Coronary artery (tissue), 2 donors: ENCODE results near the gene CDHR2.

Experiments
- DNase-seq: peaks from one replicate; pipeline ENCODE4 v3.0.0-alpha.2; 2017; ENCODE audit warnings: low spot score
- H3K27ac ChIP-seq, 2 donors: fragments of 200-600 bp; sonication (generic); one replicate each; pipeline ENCODE4 v1.5.1; 2016 to 2019
- H3K4me3 ChIP-seq: fragments of 200-600 bp; sonication (generic); 2 replicates; pipeline ENCODE4 v1.5.1; 2016; ENCODE audit warnings: mild to moderate bottlenecking, moderate library complexity
- TF ChIP-seq, protein P1 (sequence below): fragments of 200-600 bp; sonication (generic); IDR thresholded peaks from one replicate; pipeline ENCODE4 v1.5.1; 2019; ENCODE audit warnings: antibody characterized with exemption

Gene CDHR2

DNA sequence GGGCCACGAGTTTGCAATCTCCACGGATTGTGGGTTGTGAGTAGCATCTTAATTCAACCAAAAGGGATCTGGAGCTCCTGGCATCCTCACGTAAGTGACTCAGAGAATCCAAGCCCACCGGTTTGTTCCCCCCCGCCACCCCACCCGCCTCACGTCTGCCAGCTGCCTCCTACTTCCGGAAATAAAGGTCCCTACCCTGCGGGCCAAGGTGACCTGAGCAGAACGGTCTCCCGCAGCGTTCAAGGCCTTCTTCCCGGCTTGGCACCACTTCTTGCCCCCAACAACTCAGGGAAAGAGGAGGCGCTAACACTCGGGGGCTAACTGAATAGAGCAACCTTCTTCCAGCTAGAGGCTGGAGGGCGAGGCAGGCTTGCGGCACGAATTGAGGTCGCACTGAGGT is 69.6 kb downstream of the CDHR2 start:
- peak overlapping the region; percentile 46 for H3K4me3 ChIP-seq
- TF ChIP-seq, protein P1, sequence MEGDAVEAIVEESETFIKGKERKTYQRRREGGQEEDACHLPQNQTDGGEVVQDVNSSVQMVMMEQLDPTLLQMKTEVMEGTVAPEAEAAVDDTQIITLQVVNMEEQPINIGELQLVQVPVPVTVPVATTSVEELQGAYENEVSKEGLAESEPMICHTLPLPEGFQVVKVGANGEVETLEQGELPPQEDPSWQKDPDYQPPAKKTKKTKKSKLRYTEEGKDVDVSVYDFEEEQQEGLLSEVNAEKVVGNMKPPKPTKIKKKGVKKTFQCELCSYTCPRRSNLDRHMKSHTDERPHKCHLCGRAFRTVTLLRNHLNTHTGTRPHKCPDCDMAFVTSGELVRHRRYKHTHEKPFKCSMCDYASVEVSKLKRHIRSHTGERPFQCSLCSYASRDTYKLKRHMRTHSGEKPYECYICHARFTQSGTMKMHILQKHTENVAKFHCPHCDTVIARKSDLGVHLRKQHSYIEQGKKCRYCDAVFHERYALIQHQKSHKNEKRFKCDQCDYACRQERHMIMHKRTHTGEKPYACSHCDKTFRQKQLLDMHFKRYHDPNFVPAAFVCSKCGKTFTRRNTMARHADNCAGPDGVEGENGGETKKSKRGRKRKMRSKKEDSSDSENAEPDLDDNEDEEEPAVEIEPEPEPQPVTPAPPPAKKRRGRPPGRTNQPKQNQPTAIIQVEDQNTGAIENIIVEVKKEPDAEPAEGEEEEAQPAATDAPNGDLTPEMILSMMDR, result no peak
- H3K27ac ChIP-seq, result no peak overlapping the region
- no peak for DNase-seq

- Histone ChIP-seq H3K27ac (no peak overlapping the region), H3K4me3 (peak overlapping the region; percentile 46)
- TF ChIP-seq, protein P1, result no peak
- no peak for DNase-seq
Observed at GRCh38 chr5:176619203-176619568, 70.0 kb downstream of the CDHR2 start.

DNA sequence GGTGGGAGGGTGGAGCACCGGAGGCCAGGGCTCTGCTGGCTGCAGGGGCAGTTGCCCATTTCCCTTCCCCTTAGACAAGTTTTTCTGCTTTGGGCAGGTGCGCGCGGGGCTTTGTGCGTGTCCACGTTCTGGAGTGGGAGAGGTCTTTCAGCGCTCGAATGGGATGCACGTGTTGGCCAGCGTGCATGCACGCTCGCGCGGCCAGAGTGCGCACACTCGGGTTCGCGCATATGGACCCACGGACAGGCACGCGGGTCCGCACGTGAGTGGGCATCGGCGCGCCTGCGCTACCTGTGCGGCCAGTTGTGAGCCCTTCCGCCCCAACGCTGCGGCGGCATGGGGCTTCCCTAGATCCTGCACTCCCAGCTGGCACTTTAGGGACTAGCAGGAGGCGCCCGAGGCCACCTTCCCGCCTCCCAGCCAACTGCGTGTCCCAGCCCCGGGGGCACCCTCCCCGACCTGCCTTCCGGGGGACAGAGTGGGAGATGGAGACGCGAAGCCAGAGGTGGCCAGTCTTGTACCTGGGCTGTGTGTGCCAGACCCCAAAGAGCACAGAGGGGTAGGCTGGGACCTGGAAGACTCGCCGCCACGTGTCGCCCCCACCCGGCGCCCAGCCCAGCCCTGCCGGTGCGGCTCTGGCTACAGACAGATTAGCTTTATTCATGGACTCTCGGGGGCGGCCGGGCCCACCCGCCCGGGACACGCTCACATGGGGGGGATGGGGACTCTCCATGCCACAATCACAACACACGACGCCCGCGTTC is 70.6 kb downstream of the CDHR2 start:
- Histone ChIP-seq H3K27ac (no peak overlapping the region), H3K4me3 (peak overlapping the region; percentile 52)
- no peak for DNase-seq
- TF ChIP-seq, protein P1, result no peak

DNA sequence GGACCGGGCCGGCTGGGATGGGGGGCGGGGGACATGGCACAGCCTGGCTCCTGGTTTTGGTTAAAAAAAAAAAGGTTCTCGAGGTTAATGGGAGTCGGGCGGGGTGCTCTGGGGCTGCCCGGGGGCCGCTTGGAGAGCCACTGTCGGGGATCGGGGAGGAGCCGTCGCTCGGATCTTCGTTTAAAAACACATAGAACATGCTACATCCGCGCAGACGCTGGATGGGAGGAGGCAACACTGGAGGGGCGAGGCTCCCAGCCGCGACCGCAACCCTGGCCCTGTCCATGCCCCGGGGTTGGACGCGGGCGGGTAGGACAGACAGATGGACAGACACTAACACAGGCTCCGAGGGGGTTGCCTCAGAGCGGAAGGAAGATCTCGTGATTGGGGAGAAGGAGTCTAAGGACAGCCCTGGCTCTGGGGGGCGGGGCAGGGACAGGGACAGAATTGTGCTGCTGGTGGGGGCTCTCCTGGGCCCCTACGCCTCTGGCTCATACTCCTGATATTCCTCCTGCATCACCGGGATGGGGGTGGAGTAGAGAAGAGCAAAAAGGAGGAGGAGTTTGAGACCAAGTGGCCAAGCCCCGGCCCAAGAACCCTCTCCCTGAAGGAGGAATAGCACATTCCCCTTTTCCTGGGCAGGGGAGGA is 71.3 kb downstream of the CDHR2 start:
- no peak for DNase-seq
- TF ChIP-seq, protein P1, result no peak
- H3K27ac ChIP-seq, result no peak overlapping the region
- H3K4me3 ChIP-seq, result peak overlapping the region; percentile 52

GRCh38 chr5:176621661-176622079 is 72.5 kb downstream of the CDHR2 start:
- no peak for DNase-seq
- TF ChIP-seq, protein P1, result no peak
- H3K27ac ChIP-seq, result no peak overlapping the region

DNA sequence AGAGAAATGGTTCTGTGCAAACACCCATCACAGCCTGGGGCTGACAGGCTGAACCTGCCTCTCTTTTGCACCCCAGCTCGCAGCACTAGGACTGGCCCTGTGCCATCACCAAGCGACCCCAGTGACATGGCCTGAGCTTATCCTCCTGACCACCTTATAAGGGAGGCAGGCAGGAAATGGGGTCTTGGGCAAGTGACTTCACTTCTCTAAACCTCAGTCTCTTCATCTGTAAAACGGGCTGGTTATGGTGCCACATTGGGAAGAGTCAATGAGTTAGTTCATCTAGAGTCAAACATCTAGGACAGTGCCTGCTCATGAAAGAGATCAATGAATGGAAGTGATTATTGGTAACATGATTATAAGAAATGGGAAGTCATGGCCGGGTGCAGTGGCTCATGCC is 75.0 kb downstream of the CDHR2 start:
- DNase-seq, result no peak
- TF ChIP-seq, protein P1, result no peak
- no peak overlapping the region for H3K27ac ChIP-seq
- no peak overlapping the region for H3K4me3 ChIP-seq

More at GRCh38 chr5:176621661-176622079, 72.5 kb downstream of the CDHR2 start:
- no peak overlapping the region for H3K4me3 ChIP-seq

GRCh38 chr5:176624938-176625337 is 75.8 kb downstream of the CDHR2 start:
- H3K27ac ChIP-seq, result no peak overlapping the region
- TF ChIP-seq, protein P1, result no peak
- no peak for DNase-seq
- no peak overlapping the region for H3K4me3 ChIP-seq
